RWPE2 (cell line): ENCODE results near the gene PIP5K1B.

ENCODE experiments used
- ATAC-seq: fragments of 200-7000 bp; cut with Tn5 transposase; 3 replicates; pipeline ENCODE4 v1.9.1; 2021; ENCODE audit warnings: low read depth
- DNase-seq: peaks from one replicate; pipeline ENCODE4 v3.0.0-alpha.2; 2020; ENCODE audit warnings: low spot score
- H3K27ac ChIP-seq: fragments of 450-650 bp; 2 replicates; pipeline ENCODE4 v1.5.1; 2017; ENCODE audit warnings: mild to moderate bottlenecking; ENCODE audit not compliant: poor library complexity, severe bottlenecking
- H3K27me3 ChIP-seq: fragments of 250-450 bp; sonication (Bioruptor Pico); 2 replicates; pipeline ENCODE4 v1.5.1; 2021; ENCODE audit warnings: mild to moderate bottlenecking, moderate library complexity; ENCODE audit not compliant: insufficient read depth, poor library complexity, severe bottlenecking
- H3K36me3 ChIP-seq: fragments of 250-450 bp; sonication (Bioruptor Pico); 2 replicates; pipeline ENCODE4 v1.5.1; 2020; ENCODE audit warnings: low read depth, mild to moderate bottlenecking, moderate library complexity
- H3K4me1 ChIP-seq: fragments of 250-450 bp; sonication (Bioruptor Pico); 2 replicates; pipeline ENCODE4 v1.5.1; 2021; ENCODE audit warnings: mild to moderate bottlenecking, moderate library complexity; ENCODE audit not compliant: insufficient read depth, poor library complexity, severe bottlenecking
- H3K4me3 ChIP-seq: fragments of 250-450 bp; sonication (Bioruptor Pico); 2 replicates; pipeline ENCODE4 v1.5.1; 2021; ENCODE audit warnings: mild to moderate bottlenecking, moderate library complexity; ENCODE audit not compliant: severe bottlenecking
- H3K9me3 ChIP-seq: fragments of 250-450 bp; sonication (Bioruptor Pico); 2 replicates; pipeline ENCODE4 v1.5.1; 2021; ENCODE audit warnings: mild to moderate bottlenecking, moderate library complexity; ENCODE audit not compliant: severe bottlenecking
- CTCF ChIP-seq: fragments of 450-650 bp; IDR thresholded peaks from one replicate; pipeline ENCODE4 v1.5.1; 2017; ENCODE audit warnings: mild to moderate bottlenecking, moderate library complexity; ENCODE audit not compliant: poor library complexity, severe bottlenecking

Gene PIP5K1B

DNA sequence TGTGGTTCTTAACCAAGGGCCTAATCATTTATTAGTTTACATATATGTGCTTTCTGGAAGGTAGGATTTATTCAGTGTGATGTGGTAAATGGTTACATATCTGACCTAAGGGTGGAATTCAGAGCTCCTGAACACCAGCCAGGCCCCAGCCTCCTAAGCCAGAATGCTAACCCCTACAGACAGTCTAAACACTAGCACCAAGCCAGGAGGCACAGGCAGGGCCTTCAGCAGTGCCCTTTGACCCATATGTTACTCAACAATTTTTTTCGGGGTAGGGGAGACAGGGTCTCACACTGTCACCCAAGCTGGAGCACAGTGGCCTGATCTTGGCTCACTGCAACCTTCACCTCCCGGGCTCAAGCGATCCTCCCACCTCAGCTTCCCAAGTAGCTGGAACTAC lies 268.6 kb downstream of the PIP5K1B start:
- Histone ChIP-seq H3K27ac (no peak overlapping the region), H3K4me3 (no peak overlapping the region), H3K36me3 (no peaks in the 10 kb centered on the region), H3K4me1 (no peaks in the 10 kb centered on the region), H3K27me3 (no peaks in the 10 kb centered on the region), H3K9me3 (no peaks in the 10 kb centered on the region)
- no peak for TF ChIP-seq CTCF
- DNase-seq (no peak), ATAC-seq (no peak)

- Histone ChIP-seq H3K9me3 (no peaks in the 10 kb centered on the region), H3K36me3 (no peaks in the 10 kb centered on the region), H3K27me3 (no peaks in the 10 kb centered on the region), H3K4me3 (no peak overlapping the region), H3K27ac (no peak overlapping the region), H3K4me1 (no peaks in the 10 kb centered on the region)
- ATAC-seq (no peak; the same call in 2 of the 3 replicates), DNase-seq (no peak)
- no peak for TF ChIP-seq CTCF
Measured at GRCh38 chr9:68974431-68974830, 269.4 kb downstream of the PIP5K1B start.

GRCh38 chr9:68974901-68975300 lies 269.9 kb downstream of the PIP5K1B start:
- no peak overlapping the region for H3K27ac ChIP-seq
- no peak for DNase-seq

GRCh38 chr9:68975365-68976043 lies 270.5 kb downstream of the PIP5K1B start:
- Histone ChIP-seq H3K9me3 (no peaks in the 10 kb centered on the region), H3K27me3 (no peaks in the 10 kb centered on the region), H3K36me3 (no peaks in the 10 kb centered on the region), H3K4me3 (no peak overlapping the region), H3K4me1 (no peaks in the 10 kb centered on the region), H3K27ac (no peak overlapping the region)
- DNase-seq (no peak), ATAC-seq (no peak)
- no peak for TF ChIP-seq CTCF

More at GRCh38 chr9:68974901-68975300, 269.9 kb downstream of the PIP5K1B start:
- Histone ChIP-seq H3K27me3 (no peaks in the 10 kb centered on the region), H3K4me3 (no peak overlapping the region), H3K36me3 (no peaks in the 10 kb centered on the region), H3K9me3 (no peaks in the 10 kb centered on the region), H3K4me1 (no peaks in the 10 kb centered on the region)
- ATAC-seq = no peak
- no peak for TF ChIP-seq CTCF

DNA sequence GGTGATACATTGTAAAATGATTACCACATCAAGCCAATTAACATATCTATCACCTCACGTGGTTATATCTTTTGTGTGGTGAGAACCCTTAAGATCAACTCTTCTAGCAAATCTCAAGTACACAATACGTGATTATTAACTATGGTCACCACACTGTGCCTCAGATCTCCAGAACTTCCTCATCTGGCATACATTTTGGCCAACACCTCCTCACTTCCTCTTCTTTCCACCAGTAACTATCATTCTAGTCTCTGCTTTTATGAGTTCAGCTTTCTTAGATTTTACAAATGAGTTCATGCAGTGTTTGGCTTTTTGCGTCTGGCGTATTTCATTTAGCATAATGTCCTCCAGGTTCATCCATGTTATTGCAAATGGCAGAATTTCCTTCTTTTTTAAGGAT lies 273.0 kb downstream of the PIP5K1B start:
- no peak for DNase-seq
- Histone ChIP-seq H3K27me3 (no peaks in the 10 kb centered on the region), H3K27ac (no peak overlapping the region), H3K36me3 (no peaks in the 10 kb centered on the region), H3K4me3 (no peak overlapping the region), H3K4me1 (no peaks in the 10 kb centered on the region), H3K9me3 (no peaks in the 10 kb centered on the region)
- no peak for TF ChIP-seq CTCF
- no peak for ATAC-seq
